GM12891 (cell line): ENCODE data around the gene MRPL37.

Source experiments
- POLR2A ChIP-seq: IDR thresholded peaks from 2 replicates; pipeline ENCODE4 v1.6.1; 2011; ENCODE audit warnings: low read depth, low read length, control low read depth
- POLR2AphosphoS5 ChIP-seq: IDR thresholded peaks from 2 replicates; pipeline ENCODE4 v1.6.1; 2011; ENCODE audit warnings: low read depth, low read length, control low read depth
- TAF1 ChIP-seq: IDR thresholded peaks from 2 replicates; pipeline ENCODE4 v1.6.1; 2011; ENCODE audit warnings: low read depth, low read length, control low read depth

- TF ChIP-seq TAF1 (no peak), POLR2A (no peak), POLR2AphosphoS5 (no peak)
Measured at GRCh38 chr1:54230507-54231339, 30.8 kb downstream of the MRPL37 start.
